ENCODE data around the gene AP3B1.

GRCh38 chr5:78260771-78261170 is 33.7 kb downstream of the AP3B1 start:
- TF ChIP-seq CTCF (IDR thresholded peaks at IDR 0.05) (no peak), POLR2A (IDR thresholded peaks at IDR 0.05) (no peak)

Measured in testis (tissue), 2 donors.